Suprapubic skin (tissue), 4 donors: ENCODE measurements around the gene LRP1B. TPM values are rescaled to one million over a fixed set of nuclear protein-coding genes. Genes with fewer than 3 reads are reported as not detected.

Experiments
- DNase-seq, 2 donors: peaks; one replicate each; pipeline ENCODE4 v3.0.0-alpha.2; 2019; ENCODE audit warnings: low spot score in 2 of 2
- H3K27ac ChIP-seq: fragments of 200-600 bp; sonication (generic); one replicate; pipeline ENCODE4 v1.5.1; 2019
- H3K27me3 ChIP-seq: fragments of 200-600 bp; sonication (generic); one replicate; pipeline ENCODE4 v1.5.1; 2019
- H3K36me3 ChIP-seq: fragments of 200-600 bp; sonication (generic); one replicate; pipeline ENCODE4 v1.5.1; 2019
- H3K4me1 ChIP-seq: fragments of 200-600 bp; sonication (generic); one replicate; pipeline ENCODE4 v1.5.1; 2019
- H3K4me3 ChIP-seq: fragments of 200-600 bp; sonication (generic); one replicate; pipeline ENCODE4 v1.5.1; 2019; ENCODE audit warnings: mild to moderate bottlenecking
- H3K9me3 ChIP-seq: fragments of 200-600 bp; sonication (generic); one replicate; pipeline ENCODE4 v1.5.1; 2019
- EP300 ChIP-seq: sonication (generic); formaldehyde crosslinking; IDR thresholded peaks from one replicate; pipeline ENCODE4 v1.6.1; 2017; ENCODE audit warnings: antibody characterized with exemption
- POLR2A ChIP-seq, 2 donors: fragments of 450-650 bp; IDR thresholded peaks; one replicate each; pipeline ENCODE4 v1.6.1; 2017; ENCODE audit warnings: antibody characterized with exemption in 2 of 2, mild to moderate bottlenecking in 2 of 2, moderate library complexity in 2 of 2
- POLR2AphosphoS5 ChIP-seq, 3 donors: sonication (generic); formaldehyde crosslinking; IDR thresholded peaks; one replicate each; pipeline ENCODE4 v1.6.1; 2017; ENCODE audit warnings: antibody characterized with exemption in 3 of 3
- WGBS: methylation state at CpG from one replicate; pipeline ENCODE4 v1.1.5; 2018; 5-methylcytosine and 5-hydroxymethylcytosine counted together
- total RNA-seq, 4 donors: library from RNA; depleted of rRNA; stranded (reverse); fragments of >200 nt; gene quantifications; one replicate each; pipeline ENCODE4 v1.1.0, GENCODE V29; 2016
- TF ChIP-seq, protein P1 (sequence below), 2 donors: fragments of 200-600 bp in 1 of 2; fragments of 450-650 bp in 1 of 2; sonication (generic) in 1 of 2; IDR thresholded peaks; one replicate each; pipeline ENCODE4 v1.5.1; 2016 to 2019; ENCODE audit warnings: antibody characterized with exemption in 2 of 2, mild to moderate bottlenecking in 1 of 2, moderate library complexity in 1 of 2

The LRP1B gene
- total RNA-seq, 4 donors from 2014 or later: 0.11 to 2.7 (median 1.3) TPM

DNA sequence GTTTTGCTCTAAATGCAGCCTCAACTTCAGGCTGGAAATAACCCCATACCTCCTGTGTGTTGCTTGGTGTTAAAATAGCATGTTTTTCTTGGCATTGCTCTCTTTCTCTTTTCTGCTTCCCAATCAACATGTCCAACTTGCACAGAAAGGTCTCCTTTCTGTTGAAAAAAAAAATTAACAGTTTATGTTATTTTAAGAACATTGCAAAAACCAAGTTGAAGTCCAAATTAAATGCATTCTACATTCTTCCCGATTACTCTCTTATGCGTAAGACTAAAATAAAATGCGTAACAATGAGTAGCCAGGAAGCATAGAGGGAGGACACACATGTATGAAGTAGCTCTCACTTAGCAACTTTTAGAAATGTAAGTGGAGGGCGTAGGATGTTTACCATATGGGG lies 1944.5 kb downstream of the LRP1B start:
- Histone ChIP-seq H3K4me3 (no peak overlapping the region), H3K36me3 (no peaks in the 10 kb centered on the region), H3K4me1 (no peaks in the 10 kb centered on the region), H3K27ac (no peak overlapping the region), H3K9me3 (no peaks in the 10 kb centered on the region), H3K27me3 (no peaks in the 10 kb centered on the region)
- 77% methylated on average over 4 of the region's 4 CpGs for WGBS
- no peak for DNase-seq
- TF ChIP-seq EP300 (no peak), POLR2A (IDR thresholded peaks at IDR 0.05) (no peak), POLR2AphosphoS5 (IDR thresholded peaks at IDR 0.05) (no peak)
- TF ChIP-seq, protein P1, sequence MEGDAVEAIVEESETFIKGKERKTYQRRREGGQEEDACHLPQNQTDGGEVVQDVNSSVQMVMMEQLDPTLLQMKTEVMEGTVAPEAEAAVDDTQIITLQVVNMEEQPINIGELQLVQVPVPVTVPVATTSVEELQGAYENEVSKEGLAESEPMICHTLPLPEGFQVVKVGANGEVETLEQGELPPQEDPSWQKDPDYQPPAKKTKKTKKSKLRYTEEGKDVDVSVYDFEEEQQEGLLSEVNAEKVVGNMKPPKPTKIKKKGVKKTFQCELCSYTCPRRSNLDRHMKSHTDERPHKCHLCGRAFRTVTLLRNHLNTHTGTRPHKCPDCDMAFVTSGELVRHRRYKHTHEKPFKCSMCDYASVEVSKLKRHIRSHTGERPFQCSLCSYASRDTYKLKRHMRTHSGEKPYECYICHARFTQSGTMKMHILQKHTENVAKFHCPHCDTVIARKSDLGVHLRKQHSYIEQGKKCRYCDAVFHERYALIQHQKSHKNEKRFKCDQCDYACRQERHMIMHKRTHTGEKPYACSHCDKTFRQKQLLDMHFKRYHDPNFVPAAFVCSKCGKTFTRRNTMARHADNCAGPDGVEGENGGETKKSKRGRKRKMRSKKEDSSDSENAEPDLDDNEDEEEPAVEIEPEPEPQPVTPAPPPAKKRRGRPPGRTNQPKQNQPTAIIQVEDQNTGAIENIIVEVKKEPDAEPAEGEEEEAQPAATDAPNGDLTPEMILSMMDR (IDR thresholded peaks at IDR 0.05): no peak

DNA sequence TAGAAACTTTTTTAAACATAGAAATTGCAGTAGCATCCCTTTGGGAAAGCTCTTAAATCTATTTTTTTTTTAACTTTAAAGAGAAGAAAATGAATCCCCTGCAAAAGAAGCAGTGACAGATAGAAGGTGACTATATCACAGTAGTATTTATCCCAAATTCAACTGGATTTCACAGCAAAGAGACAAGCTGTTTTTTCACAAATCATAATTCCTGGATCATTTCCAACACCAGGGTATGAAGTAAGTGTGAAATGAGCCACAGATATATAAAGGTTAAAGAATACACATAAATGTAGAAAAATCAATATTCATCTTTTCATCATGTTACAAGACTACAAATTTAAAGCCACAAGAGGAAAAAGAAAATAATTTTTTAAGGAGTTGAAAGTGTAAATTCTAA lies 1945.7 kb downstream of the LRP1B start:
- TF ChIP-seq POLR2AphosphoS5 (IDR thresholded peaks at IDR 0.05) (no peak), EP300 (no peak), POLR2A (IDR thresholded peaks at IDR 0.05) (no peak)
- TF ChIP-seq, protein P1 (IDR thresholded peaks at IDR 0.05): no peak
- Histone ChIP-seq H3K27ac (no peak overlapping the region), H3K4me3 (no peak overlapping the region), H3K36me3 (no peaks in the 10 kb centered on the region), H3K27me3 (no peaks in the 10 kb centered on the region), H3K9me3 (no peaks in the 10 kb centered on the region), H3K4me1 (no peaks in the 10 kb centered on the region)
- no peak for DNase-seq

- Histone ChIP-seq H3K27ac (no peak overlapping the region), H3K9me3 (peaks cover under 1% of the 10 kb centered on the region), H3K36me3 (no peaks in the 10 kb centered on the region), H3K27me3 (no peaks in the 10 kb centered on the region), H3K4me3 (no peak overlapping the region), H3K4me1 (no peaks in the 10 kb centered on the region)
- TF ChIP-seq POLR2AphosphoS5 (IDR thresholded peaks at IDR 0.05): no peak
- TF ChIP-seq, protein P1 (IDR thresholded peaks at IDR 0.05): no peak
- no peak for TF ChIP-seq EP300
- TF ChIP-seq POLR2A (IDR thresholded peaks at IDR 0.05): no peak
- DNase-seq: no peak
- WGBS: 85% methylated on average over 6 of the region's 6 CpGs
Measured at GRCh38 chr2:140183056-140183765, 1947.6 kb downstream of the LRP1B start.
